ENCODE measurements around the gene TRIM17. TPM values are rescaled to one million over a fixed set of nuclear protein-coding genes. Genes with fewer than 3 reads are reported as not detected.

TRIM17 gene
- total RNA-seq = 0.69 TPM

DNA sequence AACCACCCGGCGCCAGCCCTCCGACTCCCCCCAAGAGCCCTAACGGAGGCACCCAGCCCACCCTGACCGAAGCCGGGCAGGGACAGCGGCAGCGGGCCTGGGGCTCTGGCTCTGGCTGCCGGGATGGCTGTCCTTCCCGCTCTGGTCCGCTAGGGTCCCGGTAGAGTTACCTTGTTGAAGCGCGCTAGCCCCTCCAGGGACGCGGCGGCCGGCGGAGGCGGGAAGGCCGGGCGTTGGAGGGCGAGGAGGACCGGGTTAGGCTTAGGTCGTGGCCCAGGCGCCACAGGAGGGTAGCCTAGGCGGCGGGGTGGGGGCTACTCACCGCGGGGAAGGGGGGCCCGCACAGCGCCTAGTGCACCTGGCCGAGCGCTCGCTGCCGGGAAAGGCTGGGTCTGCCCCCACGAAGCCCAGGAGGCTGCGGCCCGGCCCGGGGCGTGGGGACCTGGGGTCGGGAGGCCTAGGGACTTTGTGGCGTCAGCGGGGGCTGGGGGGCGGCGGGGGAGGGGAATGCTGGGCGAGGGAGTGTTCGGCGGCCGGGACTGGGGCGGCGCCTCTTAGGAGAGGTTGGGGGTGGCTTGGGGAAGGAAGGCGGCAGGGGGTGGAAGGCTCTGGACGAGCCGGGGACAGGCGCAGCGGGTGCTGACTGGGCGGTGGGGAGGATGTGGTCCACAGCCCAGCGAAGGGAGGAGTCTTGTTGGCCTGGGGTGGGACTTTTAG lies at the start of gene TRIM17:
Gene TRIM17, minus strand, starts transcription at position 645 of the 717 bp plus-strand sequence. CDS start 1,789 bp downstream, outside the sequence.
- no peak for DNase-seq

GRCh38 chr1:228465571-228466146 lies 49.0 kb upstream of the TRIM17 start:
- DNase-seq = no peak

- DNase-seq = no peak
Measured at GRCh38 chr1:228465141-228465540, 48.5 kb upstream of the TRIM17 start.

DNA sequence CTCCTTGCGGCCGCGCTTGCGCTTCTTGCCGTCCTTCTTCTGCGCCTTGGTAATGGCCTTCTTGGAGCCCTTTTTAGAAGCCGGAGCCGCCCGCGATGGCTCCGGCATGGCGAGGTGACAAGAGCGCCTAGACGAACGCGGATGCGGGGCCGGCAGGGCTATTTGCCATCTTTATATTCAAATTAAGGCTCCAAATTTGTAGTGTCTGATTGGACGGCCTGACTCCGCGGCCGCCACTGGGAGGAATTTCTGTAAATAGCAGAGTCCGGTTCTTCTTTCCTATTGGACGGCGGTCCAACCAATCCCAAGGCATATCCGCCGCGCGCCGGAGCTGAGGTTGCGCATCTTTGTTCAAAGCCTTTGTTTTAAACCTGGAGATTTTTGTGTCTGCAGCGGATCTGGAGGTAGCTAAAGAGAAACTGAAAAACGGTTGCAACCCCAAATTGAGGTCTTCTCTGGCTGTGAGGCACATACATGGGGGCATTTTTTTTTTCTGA lies 47.9 kb upstream of the TRIM17 start:
- peak; percentile 16 for DNase-seq

- no peak for DNase-seq
Measured at GRCh38 chr1:228463559-228464455, 47.1 kb upstream of the TRIM17 start.

GRCh38 chr1:228463009-228463558 lies 46.4 kb upstream of the TRIM17 start:
- no peak for DNase-seq

DNA sequence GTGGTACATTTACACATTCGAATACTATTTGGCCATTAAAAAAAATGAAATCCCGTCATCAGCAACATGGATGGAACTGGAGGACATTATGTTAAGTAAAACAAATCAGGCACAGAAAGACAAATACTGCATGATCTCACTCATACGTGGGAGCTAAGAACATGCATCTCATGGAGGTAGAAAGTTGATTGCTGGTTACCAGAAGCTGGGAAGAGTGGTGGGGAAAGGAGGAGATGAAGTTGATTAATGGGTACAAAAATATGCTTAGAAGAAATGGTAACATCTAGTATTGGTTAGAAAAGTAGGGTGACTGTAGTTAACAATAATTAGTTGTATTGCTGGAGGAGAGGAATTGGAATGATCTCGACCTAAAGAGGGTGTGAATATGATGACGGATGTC lies 45.9 kb upstream of the TRIM17 start:
- DNase-seq = no peak

DNA sequence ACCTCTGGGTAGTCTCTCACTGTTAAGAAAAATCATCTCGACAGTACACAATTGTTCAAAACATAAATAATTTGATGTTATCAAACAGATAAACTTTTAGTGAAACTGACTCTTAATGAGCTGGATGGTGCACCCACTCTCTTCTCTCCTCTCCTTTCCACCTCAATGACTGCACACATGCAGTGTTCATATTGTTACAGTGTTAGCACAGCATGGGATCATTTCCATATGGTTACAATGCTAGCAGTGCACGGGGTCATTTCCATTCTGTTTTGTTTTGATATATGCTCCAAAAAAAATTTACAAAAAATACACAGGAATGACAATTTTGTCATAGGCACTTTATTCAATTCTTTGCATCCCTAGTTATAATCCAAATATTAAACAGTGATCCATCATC lies 44.2 kb upstream of the TRIM17 start:
- no peak for DNase-seq

DNA sequence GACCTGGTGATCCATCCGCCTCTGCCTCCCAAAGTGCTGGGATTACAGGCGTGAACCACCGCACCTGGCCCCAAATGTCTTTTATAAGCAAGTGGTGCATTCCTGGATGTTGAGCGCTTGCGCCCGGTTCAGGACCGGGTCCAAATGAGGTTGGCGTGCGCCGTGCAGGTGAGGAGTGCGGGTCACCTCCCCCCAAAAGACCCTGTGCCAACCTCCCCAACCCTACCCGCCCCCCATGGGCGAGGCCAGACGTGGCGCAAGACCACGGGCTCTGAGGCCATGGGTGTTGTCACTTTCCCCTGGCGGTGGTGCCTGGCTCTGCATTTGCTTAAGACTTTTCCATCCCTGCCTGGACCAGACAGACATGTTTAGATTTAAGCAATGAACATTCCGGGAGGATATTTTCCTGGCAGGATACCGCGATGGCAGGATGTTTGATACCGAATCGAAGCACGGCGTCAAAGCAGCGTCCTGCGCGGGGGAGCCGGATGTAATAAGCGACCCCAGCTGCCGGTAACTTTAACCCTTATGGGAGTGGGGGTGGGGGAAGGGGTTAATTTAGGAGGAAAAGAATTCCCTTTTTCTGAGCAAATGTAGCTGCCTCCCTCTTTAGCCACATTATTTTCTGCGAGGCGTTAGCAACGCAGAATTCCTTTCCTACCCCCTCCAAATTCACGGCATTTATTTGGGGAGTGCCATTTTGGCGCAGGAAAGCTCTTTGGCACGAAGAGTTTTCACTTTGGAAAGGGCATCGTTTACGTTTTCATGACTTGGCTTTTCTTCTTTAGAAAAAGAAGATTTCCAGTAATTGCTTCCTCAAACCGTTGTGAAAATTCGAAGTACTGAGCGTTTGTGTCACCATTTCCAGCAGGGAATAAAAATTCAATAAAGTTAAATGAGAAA lies 42.7 kb upstream of the TRIM17 start:
- peak; percentile 10 for DNase-seq

- peak; percentile 95 for DNase-seq
Measured at GRCh38 chr1:228457396-228458176, 40.9 kb upstream of the TRIM17 start.

GRCh38 chr1:228457017-228457395 lies 40.3 kb upstream of the TRIM17 start:
- DNase-seq = no peak

DNA sequence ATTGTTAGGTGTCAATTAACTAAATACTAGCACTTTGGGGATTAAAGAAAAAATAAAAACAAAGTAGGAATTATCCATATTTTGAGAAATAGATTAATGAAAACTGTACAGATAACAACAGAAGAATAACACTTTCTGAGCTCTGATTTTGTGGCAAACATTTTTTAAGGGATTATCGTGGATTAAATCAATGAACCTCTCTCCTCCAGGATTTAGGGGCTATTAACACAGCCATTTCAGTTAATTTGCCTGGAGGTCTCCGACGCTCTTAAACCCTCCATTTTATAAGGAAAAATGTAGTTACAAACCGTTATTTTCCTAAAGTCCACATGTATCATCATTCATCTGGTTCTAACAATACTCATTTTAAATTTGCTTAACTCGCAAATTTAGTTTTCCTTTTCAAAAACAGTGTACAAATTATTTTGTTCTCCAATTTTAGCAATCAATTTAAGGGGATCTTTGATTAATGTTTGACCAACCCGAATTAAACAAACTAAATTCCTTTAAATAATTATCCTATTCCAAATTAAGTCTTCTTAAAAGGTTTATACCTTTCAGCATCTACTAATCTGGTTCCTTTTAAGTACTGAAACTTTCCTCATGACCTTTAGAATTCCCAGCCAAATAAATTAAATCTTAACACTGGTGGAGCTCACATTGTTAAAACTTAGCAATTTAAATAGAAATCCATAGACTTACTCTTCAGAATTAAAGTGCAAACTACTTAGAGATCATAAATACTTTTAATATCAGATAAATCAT lies 39.8 kb upstream of the TRIM17 start:
- no peak for DNase-seq

- DNase-seq = no peak
Measured at GRCh38 chr1:228455715-228456114, 39.1 kb upstream of the TRIM17 start.

- DNase-seq = no peak
Measured at GRCh38 chr1:228454238-228454637, 37.6 kb upstream of the TRIM17 start.

DNA sequence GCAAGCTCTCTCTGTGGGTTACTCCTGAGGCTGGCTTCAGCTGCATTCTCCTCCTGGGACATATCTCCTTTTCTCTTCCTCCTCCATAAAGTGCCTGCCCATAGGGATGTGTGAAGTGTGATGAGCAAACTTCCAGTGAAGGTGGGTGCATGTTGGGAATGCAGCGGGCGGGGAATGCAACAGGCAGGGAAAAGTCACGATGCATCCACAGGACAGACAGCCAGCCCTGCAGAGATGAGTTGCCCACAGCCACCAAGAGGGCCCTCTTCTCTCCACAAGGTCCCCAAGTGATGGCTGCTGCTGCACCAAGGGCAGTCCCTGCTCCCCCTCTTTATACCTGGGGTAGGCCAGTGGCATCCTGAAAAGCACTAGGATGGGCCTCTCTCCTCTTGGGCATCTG lies 37.0 kb upstream of the TRIM17 start:
- DNase-seq = no peak

DNA sequence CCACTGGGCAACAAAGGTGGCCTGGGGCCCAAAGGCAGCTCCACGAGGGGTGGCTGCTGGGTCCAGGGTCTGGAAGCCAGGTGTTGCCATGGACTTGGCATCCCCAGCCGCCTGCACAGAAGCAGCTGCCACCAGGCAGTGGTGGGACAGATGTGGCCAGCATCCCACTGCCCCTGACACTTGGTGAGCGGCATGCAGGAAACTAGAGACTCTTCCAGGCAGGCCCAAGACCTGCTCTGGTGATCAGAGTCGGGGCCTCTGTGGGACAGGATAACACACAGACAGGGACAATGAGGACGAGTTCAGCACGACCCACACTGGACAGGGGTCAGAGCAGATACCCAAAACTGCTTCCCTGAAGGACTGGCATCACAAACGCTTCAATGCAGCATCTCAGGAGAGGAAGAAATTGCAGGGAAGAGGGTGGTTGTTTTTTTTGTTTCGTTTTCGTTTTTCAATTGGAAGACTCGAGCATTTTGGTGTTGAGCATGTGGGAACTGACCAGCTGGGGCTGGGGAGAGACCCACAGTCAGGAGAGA lies 36.4 kb upstream of the TRIM17 start:
- no peak for DNase-seq

DNA sequence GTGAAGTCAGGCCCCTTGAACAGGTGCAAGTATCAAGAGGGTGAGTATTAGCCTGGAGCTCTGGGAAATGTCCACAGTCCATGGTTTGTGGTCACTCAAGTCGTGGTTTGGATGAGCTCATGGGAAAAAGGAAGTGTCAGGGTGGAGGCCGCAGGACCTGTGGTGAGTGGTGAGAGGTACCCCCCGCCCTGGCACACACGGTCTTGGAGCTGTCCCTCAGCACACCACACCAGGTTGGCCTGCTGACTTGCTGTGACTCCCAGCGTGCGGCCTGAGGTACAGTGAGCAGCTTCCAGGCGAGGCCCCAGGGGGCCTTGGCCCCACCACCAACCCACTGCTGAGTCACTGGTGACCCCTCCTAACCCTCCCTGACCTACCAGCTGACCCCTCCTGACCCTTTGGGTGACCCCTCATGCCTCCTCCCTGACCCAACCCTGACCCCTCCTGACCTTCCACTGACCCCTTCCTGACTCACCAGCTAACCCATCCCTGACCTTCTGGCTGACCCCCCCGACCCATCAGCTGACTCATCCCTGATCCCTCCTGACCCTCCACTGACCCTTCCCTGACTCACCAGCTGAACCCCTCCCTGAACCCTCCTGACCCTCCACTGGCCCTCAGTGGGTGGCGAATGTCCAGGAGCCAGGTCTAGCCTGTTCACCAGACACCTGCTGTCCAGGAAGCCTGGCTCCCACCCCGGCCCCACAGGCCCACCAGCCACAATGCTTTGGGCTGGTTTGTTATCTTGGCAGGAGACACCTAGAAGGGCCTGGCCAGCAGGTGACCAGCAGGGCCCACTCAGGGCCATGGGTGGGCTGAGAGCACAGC lies 35.7 kb upstream of the TRIM17 start:
- DNase-seq = no peak

DNA sequence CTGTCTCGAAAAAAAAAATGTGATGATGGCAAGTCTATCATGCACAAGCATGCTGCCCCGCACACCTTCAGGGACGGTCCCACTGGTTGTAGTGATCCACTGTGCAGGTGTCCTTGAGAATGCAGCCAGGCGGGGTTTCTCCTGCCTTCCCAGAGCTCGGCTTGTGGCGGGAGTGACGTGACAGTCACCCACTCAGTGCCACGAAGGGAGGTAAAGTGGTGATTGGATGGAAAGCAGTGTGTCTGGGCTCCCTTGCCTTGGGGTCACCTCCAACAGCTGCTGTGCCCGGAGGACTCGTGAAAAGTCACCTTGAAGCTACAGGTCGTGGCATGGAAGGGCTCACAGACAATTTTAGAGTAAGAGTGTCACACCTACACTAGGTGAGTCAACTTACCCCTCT lies 33.5 kb upstream of the TRIM17 start:
- no peak for DNase-seq

DNA sequence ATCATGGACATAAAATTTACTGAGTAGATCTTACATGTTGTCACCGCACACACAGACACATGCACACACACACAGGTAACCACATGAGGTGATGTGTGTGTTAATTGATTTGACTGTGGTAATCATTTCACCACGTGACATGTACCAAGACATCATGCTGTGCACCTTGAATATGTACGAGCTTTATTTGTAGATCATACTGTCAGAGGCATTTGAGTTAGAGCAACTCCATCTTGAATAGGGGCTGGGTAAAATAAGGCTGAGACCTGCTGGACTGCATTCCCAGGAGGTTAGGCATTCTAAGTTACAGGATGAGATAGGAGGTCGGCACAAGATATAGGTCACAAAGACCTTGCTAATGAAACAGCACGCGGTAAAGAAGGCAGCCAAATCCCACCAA lies 31.7 kb upstream of the TRIM17 start:
- DNase-seq = no peak
